ENCODE results near the gene DRC1.
"Not testable (repeated sequence)": the region's sequence is repeated elsewhere in the genome, so short reads cannot be mapped to it uniquely, and the experiment has no call there.

The DRC1 gene

DNA sequence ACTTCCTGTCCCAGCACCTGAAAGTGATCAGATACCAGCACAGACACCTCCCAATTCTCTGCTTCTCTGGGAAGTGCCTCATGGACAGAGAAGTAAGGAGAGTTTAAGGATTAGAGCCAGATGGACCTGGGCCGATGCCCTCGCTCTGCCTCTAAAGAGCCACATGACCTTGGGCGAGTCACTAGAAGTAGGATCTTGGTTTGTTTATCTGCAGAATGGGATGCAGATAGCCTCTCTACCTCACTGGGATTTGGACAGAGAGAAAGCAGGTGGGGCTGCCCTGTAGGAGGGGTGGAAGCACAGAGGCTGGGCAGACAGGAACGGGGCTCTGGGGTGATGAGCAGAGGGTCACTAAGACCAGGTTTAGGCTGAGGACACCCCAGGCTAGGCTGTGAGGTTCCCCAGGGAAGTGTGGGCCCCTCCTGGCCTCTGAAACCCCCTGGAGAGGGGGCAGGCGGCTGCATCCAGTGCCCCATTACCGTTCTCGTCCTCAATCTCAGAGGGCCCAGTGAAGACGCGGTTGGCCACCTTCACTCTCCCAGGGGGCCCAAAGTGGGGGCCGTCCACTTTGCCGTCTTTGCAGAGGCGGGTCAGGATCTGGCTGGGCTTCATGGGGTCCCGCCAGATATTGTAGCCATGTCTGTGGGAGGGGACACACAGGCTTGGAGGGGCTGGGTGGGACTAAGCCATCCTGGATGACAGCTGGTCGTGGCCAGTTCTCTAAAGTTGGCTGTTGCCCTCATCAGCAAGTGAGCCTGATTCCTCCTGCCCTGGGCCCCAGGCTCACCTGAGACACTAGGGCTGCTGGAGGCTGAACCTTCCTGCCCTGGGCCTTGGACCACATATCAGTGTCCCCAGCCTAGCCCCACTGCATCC is 62.9 kb downstream of the DRC1 start:
- H3K27ac ChIP-seq: no peak overlapping the region
- ChIA-PET CTCF (no interaction called here), POLR2A (ENCODE audit: low non-redundant PET) (no interaction called here)
- TF ChIP-seq, protein P1, sequence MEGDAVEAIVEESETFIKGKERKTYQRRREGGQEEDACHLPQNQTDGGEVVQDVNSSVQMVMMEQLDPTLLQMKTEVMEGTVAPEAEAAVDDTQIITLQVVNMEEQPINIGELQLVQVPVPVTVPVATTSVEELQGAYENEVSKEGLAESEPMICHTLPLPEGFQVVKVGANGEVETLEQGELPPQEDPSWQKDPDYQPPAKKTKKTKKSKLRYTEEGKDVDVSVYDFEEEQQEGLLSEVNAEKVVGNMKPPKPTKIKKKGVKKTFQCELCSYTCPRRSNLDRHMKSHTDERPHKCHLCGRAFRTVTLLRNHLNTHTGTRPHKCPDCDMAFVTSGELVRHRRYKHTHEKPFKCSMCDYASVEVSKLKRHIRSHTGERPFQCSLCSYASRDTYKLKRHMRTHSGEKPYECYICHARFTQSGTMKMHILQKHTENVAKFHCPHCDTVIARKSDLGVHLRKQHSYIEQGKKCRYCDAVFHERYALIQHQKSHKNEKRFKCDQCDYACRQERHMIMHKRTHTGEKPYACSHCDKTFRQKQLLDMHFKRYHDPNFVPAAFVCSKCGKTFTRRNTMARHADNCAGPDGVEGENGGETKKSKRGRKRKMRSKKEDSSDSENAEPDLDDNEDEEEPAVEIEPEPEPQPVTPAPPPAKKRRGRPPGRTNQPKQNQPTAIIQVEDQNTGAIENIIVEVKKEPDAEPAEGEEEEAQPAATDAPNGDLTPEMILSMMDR (conservative IDR thresholded peaks at IDR 0.05; ENCODE audit: low read depth): no peak
- no peak for DNase-seq (ENCODE audit: low spot score)

DNA sequence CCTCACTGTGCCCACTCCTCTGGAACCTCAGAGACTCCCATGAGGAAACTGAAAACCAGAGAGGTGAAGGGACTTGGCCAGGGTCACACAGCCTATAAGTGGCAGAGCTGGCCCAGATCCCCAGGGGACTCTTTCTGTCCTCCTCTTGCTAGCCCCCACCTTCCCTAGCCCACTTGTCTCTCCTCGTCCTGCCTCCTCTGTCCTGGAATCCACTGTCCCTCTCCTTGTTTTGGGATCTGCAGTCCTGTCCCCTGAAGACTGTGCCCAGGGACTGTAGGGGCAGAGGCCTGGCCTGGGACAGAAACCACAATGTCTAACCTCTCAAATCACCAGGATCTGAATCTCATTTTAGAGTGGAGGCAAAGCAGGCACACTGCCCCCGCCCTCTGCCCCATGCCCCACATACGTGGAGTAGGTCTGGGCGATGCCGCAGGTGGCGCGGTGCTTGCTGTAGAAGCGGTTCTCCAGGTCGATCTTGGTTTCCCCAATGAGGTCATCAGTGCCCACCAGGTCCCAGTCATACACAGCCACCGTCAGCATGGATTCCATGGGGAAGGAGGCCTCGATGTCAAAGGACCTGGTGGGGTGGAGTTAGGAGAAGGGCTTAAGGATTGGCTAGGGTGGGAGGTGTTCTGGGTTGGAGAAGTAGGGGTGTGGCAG is 63.7 kb downstream of the DRC1 start:
- ChIA-PET POLR2A (ENCODE audit: low non-redundant PET) (no interaction called here), CTCF (no interaction called here)
- DNase-seq (ENCODE audit: low spot score): no peak
- TF ChIP-seq, protein P1 (conservative IDR thresholded peaks at IDR 0.05; ENCODE audit: low read depth): no peak
- H3K27ac ChIP-seq: no peak overlapping the region

DNA sequence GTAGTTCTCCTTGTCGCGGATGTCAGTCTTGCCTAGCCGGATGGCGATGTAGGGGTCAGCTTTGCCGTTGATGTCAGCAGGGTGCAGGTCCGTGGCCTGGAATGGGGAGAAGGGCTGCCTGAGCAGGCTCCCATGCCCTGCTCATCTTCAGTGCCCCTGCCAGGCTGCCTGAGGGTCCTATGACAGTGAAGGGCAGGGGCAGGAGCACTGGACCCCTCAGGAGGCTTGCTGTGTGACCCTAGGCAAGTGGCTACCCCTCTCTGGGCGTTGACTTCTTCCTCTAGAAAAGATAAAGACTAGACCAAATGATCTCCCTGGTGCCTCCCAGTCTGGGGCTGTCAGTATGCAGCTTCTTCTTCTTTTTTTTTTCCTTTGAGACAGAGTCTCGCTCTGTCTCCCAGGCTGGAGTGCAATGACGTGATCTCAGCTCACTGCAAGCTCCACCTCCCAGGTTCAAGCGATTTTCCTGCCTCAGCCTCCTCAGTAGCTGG is 64.3 kb downstream of the DRC1 start:
- CTCF ChIA-PET: no interaction called here
- DNase-seq (ENCODE audit: low spot score): no peak
- TF ChIP-seq, protein P1 (conservative IDR thresholded peaks at IDR 0.05; ENCODE audit: low read depth): no peak
- no peak overlapping the region for H3K27ac ChIP-seq
- POLR2A ChIA-PET (ENCODE audit: low non-redundant PET): no interaction called here

DNA sequence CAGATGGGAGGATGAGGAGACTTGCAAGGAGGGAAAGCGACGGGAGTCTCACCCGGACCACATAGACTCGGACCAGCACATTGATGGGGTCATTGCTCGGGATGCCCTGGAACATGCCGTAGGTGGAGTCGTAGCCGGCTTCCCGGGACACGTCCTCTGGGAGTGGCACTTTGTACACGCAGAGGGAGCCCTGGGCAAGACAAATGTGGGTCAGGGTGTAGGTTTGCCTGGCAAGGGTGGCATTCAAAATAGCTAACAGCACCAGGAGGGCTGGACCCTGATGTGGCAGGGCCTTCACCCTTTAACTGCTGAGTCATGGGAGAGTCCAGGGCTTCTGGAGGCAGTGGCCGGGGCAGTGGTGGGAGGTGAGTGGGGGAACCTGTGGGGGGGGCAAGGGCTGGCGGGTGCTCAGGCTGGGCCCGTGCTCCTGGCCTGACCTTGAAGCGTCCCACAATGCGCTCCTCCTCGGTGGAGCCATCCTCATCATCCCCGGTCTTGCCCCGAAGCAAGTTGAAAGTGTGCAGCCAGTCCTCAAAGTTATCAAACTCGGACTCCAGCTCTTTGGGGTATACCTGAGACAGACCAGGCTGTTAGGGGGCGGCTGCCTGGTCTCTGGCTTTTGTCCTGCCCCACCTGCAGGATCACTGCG is 65.1 kb downstream of the DRC1 start:
- H3K27ac ChIP-seq: no peak overlapping the region
- no peak for DNase-seq (ENCODE audit: low spot score)
- ChIA-PET POLR2A (ENCODE audit: low non-redundant PET) (no interaction called here), CTCF (no interaction called here)
- TF ChIP-seq, protein P1 (conservative IDR thresholded peaks at IDR 0.05; ENCODE audit: low read depth): no peak

DNA sequence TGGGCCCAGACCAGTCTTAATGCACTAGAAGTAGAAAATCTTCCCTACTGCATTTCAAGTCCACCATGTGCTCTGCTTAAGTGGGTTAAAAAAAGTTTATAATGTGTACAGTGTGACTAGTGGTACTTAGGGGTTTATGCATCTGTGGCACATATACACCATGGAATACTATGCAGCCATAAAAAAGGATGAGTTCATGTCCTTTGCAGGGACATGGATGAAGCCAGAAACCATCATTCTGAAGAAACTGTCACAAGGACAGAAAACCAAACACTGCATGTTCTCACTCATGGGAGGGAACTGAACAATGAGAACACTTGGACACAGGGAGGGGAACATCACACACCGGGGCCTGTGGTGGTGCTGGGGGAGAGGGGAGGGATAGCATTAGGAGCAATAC is 66.8 kb downstream of the DRC1 start:
- DNase-seq (ENCODE audit: low spot score); POLR2A ChIA-PET (ENCODE audit: low non-redundant PET); H3K27ac ChIP-seq; CTCF ChIA-PET: not testable (repeated sequence)

DNA sequence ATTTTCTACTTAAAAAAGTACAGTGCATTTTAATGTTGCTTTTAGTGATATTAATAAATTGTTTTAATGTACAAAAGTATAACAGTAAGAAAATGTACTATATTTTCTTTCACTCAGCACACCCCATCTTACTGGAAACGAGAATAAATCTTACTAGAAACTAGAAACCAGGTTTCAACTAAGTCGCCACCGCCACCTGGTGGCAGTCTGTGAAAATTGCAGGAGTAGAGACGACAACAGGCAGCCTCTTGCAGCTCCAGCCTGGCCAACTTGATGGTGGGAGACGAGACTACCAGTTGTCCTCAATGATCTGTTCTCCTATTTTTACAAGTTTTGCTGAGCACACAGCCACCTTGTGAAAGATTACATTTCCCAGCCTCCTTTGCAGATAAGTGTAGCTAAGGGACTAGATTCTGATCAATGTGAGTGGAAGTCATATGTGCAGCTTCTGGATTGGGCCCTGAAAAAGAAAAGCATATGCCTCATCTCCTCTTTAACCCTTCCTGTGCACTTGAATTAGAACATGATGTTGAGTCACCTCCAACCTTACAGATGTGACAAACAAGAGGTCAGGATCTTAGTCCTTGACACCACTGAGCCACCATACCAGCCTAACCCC is 67.5 kb downstream of the DRC1 start:
- no peak overlapping the region for H3K27ac ChIP-seq
- CTCF ChIA-PET: interaction anchor here (0.7 kb wide), 2 partner anchors 10 to 71 kb away, joined by 3 read pairs; no protein-coding TSS in a partner anchor
- TF ChIP-seq, protein P1 (conservative IDR thresholded peaks at IDR 0.05; ENCODE audit: low read depth): peak; percentile 47
- peak; percentile 33 for DNase-seq (ENCODE audit: low spot score)
- POLR2A ChIA-PET (ENCODE audit: low non-redundant PET): no interaction called here

Measured in RWPE1 (cell line).